ENCODE measurements around the gene DPY19L3.

The DPY19L3 gene

GRCh38 chr19:32457571-32458158, 52.1 kb downstream of the DPY19L3 start:
- TF ChIP-seq CTCF (IDR thresholded peaks at IDR 0.05; ENCODE audit: insufficient read depth, low read depth, low read length, missing control alignments), result no peak
- H3K4me3 ChIP-seq (ENCODE audit: low read length), result no peak overlapping the region

GRCh38 chr19:32458500-32459123, 53.0 kb downstream of the DPY19L3 start:
- no peak for TF ChIP-seq CTCF (IDR thresholded peaks at IDR 0.05; ENCODE audit: insufficient read depth, low read depth, low read length, missing control alignments)
- DNase-seq (ENCODE audit: low read depth), result peak; percentile 9
- H3K4me3 ChIP-seq (ENCODE audit: low read length), result no peak overlapping the region

More at GRCh38 chr19:32457571-32458158, 52.1 kb downstream of the DPY19L3 start:
- no peak for DNase-seq (ENCODE audit: low read depth)

- DNase-seq (ENCODE audit: low read depth), result no peak
- no peak overlapping the region for H3K4me3 ChIP-seq (ENCODE audit: low read length)
- TF ChIP-seq CTCF (IDR thresholded peaks at IDR 0.05; ENCODE audit: insufficient read depth, low read depth, low read length, missing control alignments), result no peak
Measured at GRCh38 chr19:32459204-32459865, 53.8 kb downstream of the DPY19L3 start.

- no peak overlapping the region for H3K4me3 ChIP-seq (ENCODE audit: low read length)
- TF ChIP-seq CTCF (IDR thresholded peaks at IDR 0.05; ENCODE audit: insufficient read depth, low read depth, low read length, missing control alignments), result no peak
- no peak for DNase-seq (ENCODE audit: low read depth)
Measured at GRCh38 chr19:32460476-32460875, 54.9 kb downstream of the DPY19L3 start.

- H3K4me3 ChIP-seq (ENCODE audit: low read length), result no peak overlapping the region
- DNase-seq (ENCODE audit: low read depth), result peak; percentile 24
- peak; percentile 30 for TF ChIP-seq CTCF (IDR thresholded peaks at IDR 0.05; ENCODE audit: insufficient read depth, low read depth, low read length, missing control alignments)
Measured at GRCh38 chr19:32464279-32464678, 58.7 kb downstream of the DPY19L3 start.

GRCh38 chr19:32465176-32465575, 59.6 kb downstream of the DPY19L3 start:
- TF ChIP-seq CTCF (IDR thresholded peaks at IDR 0.05; ENCODE audit: insufficient read depth, low read depth, low read length, missing control alignments), result no peak
- no peak overlapping the region for H3K4me3 ChIP-seq (ENCODE audit: low read length)
- no peak for DNase-seq (ENCODE audit: low read depth)
